ENCODE results near the gene CTSC.
"Not testable (repeated sequence)": the region's sequence is repeated elsewhere in the genome, so short reads cannot be mapped to it uniquely, and the experiment has no call there.

Gene CTSC

GRCh38 chr11:88259431-88259830 is 78.1 kb downstream of the CTSC start:
- TF ChIP-seq ZNF274 (IDR thresholded peaks at IDR 0.05; ENCODE audit: low read depth, low read length), result no peak

GRCh38 chr11:88252208-88252607 is 85.3 kb downstream of the CTSC start:
- no peak overlapping the region for H3K4me3 ChIP-seq (ENCODE audit: low read length)
- TF ChIP-seq ZNF274 (IDR thresholded peaks at IDR 0.05; ENCODE audit: low read depth, low read length), result no peak

More at GRCh38 chr11:88259431-88259830, 78.1 kb downstream of the CTSC start:
- H3K4me3 ChIP-seq (ENCODE audit: low read length), result no peak overlapping the region

GRCh38 chr11:88250566-88251242 is 86.8 kb downstream of the CTSC start:
- TF ChIP-seq ZNF274 (IDR thresholded peaks at IDR 0.05; ENCODE audit: low read depth, low read length), result no peak

GRCh38 chr11:88249706-88250105 is 87.8 kb downstream of the CTSC start:
- H3K4me3 ChIP-seq (ENCODE audit: low read length), result no peak overlapping the region
- no peak for TF ChIP-seq ZNF274 (IDR thresholded peaks at IDR 0.05; ENCODE audit: low read depth, low read length)

More at GRCh38 chr11:88250566-88251242, 86.8 kb downstream of the CTSC start:
- no peak overlapping the region for H3K4me3 ChIP-seq (ENCODE audit: low read length)

- no peak overlapping the region for H3K4me3 ChIP-seq (ENCODE audit: low read length)
- no peak for TF ChIP-seq ZNF274 (IDR thresholded peaks at IDR 0.05; ENCODE audit: low read depth, low read length)
These were observed 90.8 kb downstream of the CTSC start for GRCh38 chr11:88246696-88247095.

GRCh38 chr11:88245576-88245975 is 92.0 kb downstream of the CTSC start:
- not testable (repeated sequence) for H3K4me3 ChIP-seq (ENCODE audit: low read length)

All from GM08714 (cell line).